Neural progenitor cell (in vitro differentiated cells): ENCODE data around the gene FARP1. TPM values are rescaled to one million over a fixed set of nuclear protein-coding genes. Genes with fewer than 3 reads are reported as not detected.

Experiments used
- DNase-seq: peaks from one replicate; pipeline ENCODE4 v3.0.0-alpha.2; 2016; ENCODE audit warnings: low spot score
- H2AFZ ChIP-seq: fragments of 200-600 bp; sonication (generic); replicated peaks from 2 replicates; pipeline ENCODE4 v1.6.1; 2016; ENCODE audit warnings: antibody characterized with exemption
- H3F3A ChIP-seq: fragments of 200-600 bp; sonication (generic); 2 replicates; pipeline ENCODE4 v1.6.1; 2016; ENCODE audit warnings: antibody characterized with exemption, low read depth
- H3K27ac ChIP-seq: fragments of 200-600 bp; sonication (generic); 2 replicates; pipeline ENCODE4 v1.5.1; 2016; ENCODE audit warnings: mild to moderate bottlenecking
- H3K27me3 ChIP-seq: fragments of 200-600 bp; sonication (generic); 2 replicates; pipeline ENCODE4 v1.6.1; 2016; ENCODE audit warnings: mild to moderate bottlenecking, moderate library complexity
- H3K36me3 ChIP-seq: fragments of 200-600 bp; sonication (generic); 2 replicates; pipeline ENCODE4 v1.5.1; 2016
- H3K4me1 ChIP-seq: fragments of 200-600 bp; sonication (generic); 2 replicates; pipeline ENCODE4 v1.6.1; 2016; ENCODE audit warnings: mixed run types
- H3K4me2 ChIP-seq: fragments of 200-600 bp; sonication (generic); 2 replicates; pipeline ENCODE4 v1.6.1; 2016
- H3K4me3 ChIP-seq: fragments of 200-600 bp; sonication (generic); 2 replicates; pipeline ENCODE4 v1.5.1; 2016
- H3K79me2 ChIP-seq: fragments of 200-600 bp; sonication (generic); 2 replicates; pipeline ENCODE4 v1.6.1; 2016; ENCODE audit warnings: low read depth
- H3K9ac ChIP-seq: fragments of 200-600 bp; sonication (generic); 2 replicates; pipeline ENCODE4 v1.6.1; 2016
- H3K9me3 ChIP-seq: fragments of 200-600 bp; sonication (generic); 2 replicates; pipeline ENCODE4 v1.5.1; 2016; ENCODE audit warnings: low read depth
- H4K20me1 ChIP-seq: fragments of 200-600 bp; sonication (generic); 2 replicates; pipeline ENCODE4 v1.6.1; 2016; ENCODE audit warnings: low read depth
- H3K27ac Mint-ChIP-seq: 3 replicates; pipeline ENCODE4 v1.8.0; 2021; ENCODE audit warnings: mixed read lengths
- H3K27me3 Mint-ChIP-seq: 2 replicates; pipeline ENCODE4 v1.8.0; 2022; ENCODE audit warnings: low read depth, mild to moderate bottlenecking, inconsistent platforms, moderate library complexity, mixed read lengths; ENCODE audit not compliant: insufficient read depth
- H3K36me3 Mint-ChIP-seq: 3 replicates; pipeline ENCODE4 v1.8.0; 2021; ENCODE audit warnings: mixed read lengths
- H3K4me1 Mint-ChIP-seq: 3 replicates; pipeline ENCODE4 v1.8.0; 2021; ENCODE audit warnings: mixed read lengths
- H3K4me3 Mint-ChIP-seq: 3 replicates; pipeline ENCODE4 v1.8.0; 2021; ENCODE audit warnings: mild to moderate bottlenecking, moderate library complexity, mixed read lengths
- H3K9me3 Mint-ChIP-seq: 3 replicates; pipeline ENCODE4 v1.8.0; 2020; ENCODE audit warnings: mixed read lengths
- EZH2 ChIP-seq: fragments of 200-600 bp; sonication (generic); IDR thresholded peaks from 2 replicates; pipeline ENCODE4 v1.6.1; 2017; ENCODE audit warnings: antibody characterized with exemption, mild to moderate bottlenecking, moderate library complexity
- EZH2phosphoT487 ChIP-seq: fragments of 200-600 bp; sonication (generic); IDR thresholded peaks from 2 replicates; pipeline ENCODE4 v1.6.1; 2017; ENCODE audit warnings: antibody characterized with exemption
- total RNA-seq: library from RNA; depleted of rRNA; stranded (reverse); fragments of >200 nt; gene quantifications from 2 replicates; pipeline ENCODE4 v1.2.3, GENCODE V29; 2015; ENCODE audit warnings: low replicate concordance
- TF ChIP-seq, protein P1 (sequence below): fragments of 200-600 bp; sonication (generic); IDR thresholded peaks from 2 replicates; pipeline ENCODE4 v1.5.1; 2017; ENCODE audit warnings: antibody characterized with exemption, mild to moderate bottlenecking

Gene FARP1
- total RNA-seq, 1 donor from 2014 or later: 78.0 TPM

DNA sequence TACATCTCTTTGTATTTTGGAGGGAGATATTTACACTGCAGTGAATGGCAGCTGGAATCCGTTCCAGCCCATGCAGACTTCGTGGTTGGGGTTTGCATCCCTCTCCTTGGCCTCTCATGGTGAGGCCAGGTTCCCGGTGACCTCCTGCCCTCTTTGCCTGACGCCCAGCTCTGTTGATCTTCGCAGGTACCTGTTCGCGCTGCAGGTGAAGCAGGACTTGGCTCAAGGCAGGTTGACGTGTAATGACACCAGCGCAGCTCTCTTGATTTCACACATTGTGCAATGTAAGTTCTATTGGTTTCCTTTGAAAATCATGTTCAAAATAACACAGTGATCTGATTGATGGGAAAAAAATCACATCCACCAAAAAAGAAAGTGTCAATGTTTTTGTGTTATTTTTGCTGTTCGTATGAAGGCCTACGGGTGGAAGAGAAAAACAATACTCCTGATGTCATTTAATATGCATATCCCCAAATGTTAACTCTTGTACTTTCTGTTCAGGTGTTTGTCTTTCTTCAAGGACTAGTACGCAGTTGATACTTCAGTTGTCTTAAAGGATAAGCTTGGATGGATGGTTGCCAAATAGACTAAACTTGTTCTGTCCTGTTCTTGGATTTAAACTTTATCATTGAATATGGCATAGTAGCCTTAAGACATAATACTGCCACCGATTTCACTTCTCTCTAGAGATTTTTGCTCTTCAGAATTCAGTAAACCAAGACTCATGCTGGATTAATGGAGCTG is 234.9 kb downstream of the FARP1 start:
- no peak for DNase-seq
- H3K27ac ChIP-seq: no peak overlapping the region
- no peak overlapping the region for H3K4me3 Mint-ChIP-seq
- H4K20me1 ChIP-seq: no peaks in the 10 kb centered on the region
- no peaks in the 10 kb centered on the region for H3K27me3 ChIP-seq
- H3K4me3 ChIP-seq: no peak overlapping the region
- H2AFZ ChIP-seq: no peak overlapping the region
- peaks cover 16% of the 10 kb centered on the region for H3K9me3 Mint-ChIP-seq
- peaks cover 37% of the 10 kb centered on the region for H3K36me3 Mint-ChIP-seq
- H3K4me2 ChIP-seq: no peak overlapping the region
- H3K4me1 ChIP-seq: peaks cover 2% of the 10 kb centered on the region
- H3K36me3 ChIP-seq: no peaks in the 10 kb centered on the region
- peaks cover 3% of the 10 kb centered on the region for H3K27me3 Mint-ChIP-seq
- no peak overlapping the region for H3K9ac ChIP-seq
- no peak for TF ChIP-seq EZH2phosphoT487
- TF ChIP-seq, protein P1, sequence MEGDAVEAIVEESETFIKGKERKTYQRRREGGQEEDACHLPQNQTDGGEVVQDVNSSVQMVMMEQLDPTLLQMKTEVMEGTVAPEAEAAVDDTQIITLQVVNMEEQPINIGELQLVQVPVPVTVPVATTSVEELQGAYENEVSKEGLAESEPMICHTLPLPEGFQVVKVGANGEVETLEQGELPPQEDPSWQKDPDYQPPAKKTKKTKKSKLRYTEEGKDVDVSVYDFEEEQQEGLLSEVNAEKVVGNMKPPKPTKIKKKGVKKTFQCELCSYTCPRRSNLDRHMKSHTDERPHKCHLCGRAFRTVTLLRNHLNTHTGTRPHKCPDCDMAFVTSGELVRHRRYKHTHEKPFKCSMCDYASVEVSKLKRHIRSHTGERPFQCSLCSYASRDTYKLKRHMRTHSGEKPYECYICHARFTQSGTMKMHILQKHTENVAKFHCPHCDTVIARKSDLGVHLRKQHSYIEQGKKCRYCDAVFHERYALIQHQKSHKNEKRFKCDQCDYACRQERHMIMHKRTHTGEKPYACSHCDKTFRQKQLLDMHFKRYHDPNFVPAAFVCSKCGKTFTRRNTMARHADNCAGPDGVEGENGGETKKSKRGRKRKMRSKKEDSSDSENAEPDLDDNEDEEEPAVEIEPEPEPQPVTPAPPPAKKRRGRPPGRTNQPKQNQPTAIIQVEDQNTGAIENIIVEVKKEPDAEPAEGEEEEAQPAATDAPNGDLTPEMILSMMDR: no peak
- TF ChIP-seq EZH2: no peak
- H3K9me3 ChIP-seq: no peaks in the 10 kb centered on the region
- H3F3A ChIP-seq: peaks cover 6% of the 10 kb centered on the region
- H3K4me1 Mint-ChIP-seq: peaks cover under 1% of the 10 kb centered on the region
- H3K27ac Mint-ChIP-seq: no peak overlapping the region
- no peaks in the 10 kb centered on the region for H3K79me2 ChIP-seq

DNA sequence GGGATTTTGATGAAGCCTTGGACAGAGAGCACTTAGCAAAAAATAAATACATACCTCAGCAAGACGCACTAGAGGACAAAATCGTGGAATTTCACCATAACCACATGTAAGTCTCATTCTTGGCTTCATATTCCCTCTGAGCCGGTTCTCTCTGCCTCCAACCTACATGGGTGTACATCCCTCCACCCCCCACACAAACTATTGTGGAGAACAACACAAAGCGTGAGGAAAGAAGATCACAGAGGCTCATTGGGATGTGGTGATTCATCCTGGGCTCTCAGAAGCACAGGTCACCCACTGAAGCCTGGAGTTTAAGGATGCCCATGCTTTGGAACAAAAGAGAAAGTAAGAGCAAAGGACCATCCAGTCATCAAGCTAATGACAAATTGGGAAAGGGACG is 241.8 kb downstream of the FARP1 start:
- Histone ChIP-seq H3K36me3 (no peaks in the 10 kb centered on the region), H3K79me2 (no peaks in the 10 kb centered on the region), H3F3A (no peaks in the 10 kb centered on the region), H2AFZ (no peak overlapping the region), H3K4me2 (no peak overlapping the region), H3K9ac (no peak overlapping the region), H3K27ac (no peak overlapping the region), H3K9me3 (no peaks in the 10 kb centered on the region), H3K4me3 (no peak overlapping the region), H4K20me1 (no peaks in the 10 kb centered on the region), H3K27me3 (no peaks in the 10 kb centered on the region), H3K4me1 (no peaks in the 10 kb centered on the region)
- Mint-ChIP-seq H3K4me1 (peaks cover 2% of the 10 kb centered on the region), H3K4me3 (no peak overlapping the region), H3K9me3 (no peaks in the 10 kb centered on the region), H3K27me3 (peaks cover 2% of the 10 kb centered on the region), H3K36me3 (peaks cover 46% of the 10 kb centered on the region), H3K27ac (no peak overlapping the region)
- no peak for DNase-seq
- TF ChIP-seq EZH2 (no peak), EZH2phosphoT487 (no peak)
- TF ChIP-seq, protein P1: no peak

DNA sequence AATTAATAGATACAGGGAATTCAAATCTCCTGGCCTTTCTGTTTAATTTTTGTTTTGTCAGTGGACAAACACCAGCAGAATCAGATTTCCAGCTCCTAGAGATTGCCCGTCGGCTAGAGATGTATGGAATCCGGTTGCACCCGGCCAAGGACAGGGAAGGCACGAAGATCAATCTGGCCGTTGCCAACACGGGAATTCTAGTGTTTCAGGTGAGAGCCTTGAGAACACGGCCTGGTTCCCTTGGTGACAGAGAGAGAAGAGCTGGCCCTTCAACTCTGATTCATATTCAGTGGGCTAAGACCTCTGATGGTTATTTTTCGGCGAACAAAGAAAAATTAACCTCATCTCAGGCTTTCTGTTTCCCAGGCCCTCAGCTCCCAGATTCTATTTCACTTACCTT is 242.7 kb downstream of the FARP1 start:
- Mint-ChIP-seq H3K4me1 (peaks cover 2% of the 10 kb centered on the region), H3K4me3 (no peak overlapping the region), H3K27ac (no peak overlapping the region), H3K36me3 (peaks cover 45% of the 10 kb centered on the region), H3K9me3 (no peaks in the 10 kb centered on the region), H3K27me3 (peaks cover 2% of the 10 kb centered on the region)
- Histone ChIP-seq H3K4me1 (no peaks in the 10 kb centered on the region), H3K36me3 (no peaks in the 10 kb centered on the region), H3K4me2 (no peak overlapping the region), H3K9ac (no peak overlapping the region), H3K27me3 (no peaks in the 10 kb centered on the region), H3F3A (no peaks in the 10 kb centered on the region), H3K9me3 (no peaks in the 10 kb centered on the region), H3K27ac (no peak overlapping the region), H3K4me3 (no peak overlapping the region), H3K79me2 (no peaks in the 10 kb centered on the region), H2AFZ (no peak overlapping the region), H4K20me1 (no peaks in the 10 kb centered on the region)
- TF ChIP-seq EZH2 (no peak), EZH2phosphoT487 (no peak)
- TF ChIP-seq, protein P1: no peak
- no peak for DNase-seq
